Neural cell (in vitro differentiated cells): ENCODE data around the gene GLIPR1L2.

ENCODE experiments used
- CTCF ChIP-seq: fragments of 450-650 bp; IDR thresholded peaks from 2 replicates; pipeline ENCODE4 v1.5.1; 2014; ENCODE audit warnings: antibody characterized with exemption, mild to moderate bottlenecking, moderate library complexity; ENCODE audit not compliant: poor library complexity, severe bottlenecking
- EZH2 ChIP-seq: fragments of 200-600, 300-800 bp; shearing (Covaris generic), sonication (generic); IDR thresholded peaks from 2 replicates; pipeline ENCODE4 v1.6.1; 2014; ENCODE audit warnings: antibody characterized with exemption, low read length, borderline replicate concordance, mild to moderate bottlenecking; ENCODE audit not compliant: insufficient read depth, poor library complexity, severe bottlenecking
- POLR2AphosphoS5 ChIP-seq: IDR thresholded peaks from 2 replicates; pipeline ENCODE4 v1.6.1; 2012

DNA sequence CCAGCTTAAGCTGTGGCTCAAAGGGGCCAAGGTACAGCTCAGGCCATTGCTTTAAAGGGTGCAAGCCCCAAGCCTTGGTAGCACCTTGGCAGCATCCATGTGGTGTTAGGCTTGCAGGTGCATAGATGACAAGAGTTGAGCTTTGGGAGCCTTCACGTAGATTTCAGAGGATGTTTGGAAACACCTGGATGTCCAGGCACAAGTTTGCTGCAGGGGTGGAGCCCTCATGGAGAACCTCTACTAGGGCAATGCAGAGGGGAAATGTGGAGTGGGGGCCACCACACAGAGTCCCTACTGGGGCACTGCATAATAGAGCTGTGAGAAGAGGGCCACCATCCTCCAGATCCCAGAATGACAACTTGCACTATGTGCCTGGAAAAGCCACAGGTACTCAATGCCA lies 37.9 kb downstream of the GLIPR1L2 start:
- TF ChIP-seq CTCF (no peak), POLR2AphosphoS5 (no peak), EZH2 (no peak)
